GM19043 (cell line): ENCODE measurements around the gene EHMT2.
"Not testable (repeated sequence)": the region's sequence is repeated elsewhere in the genome, so short reads cannot be mapped to it uniquely, and the experiment has no call there.

Source experiments
- ATAC-seq: cut with Tn5 transposase; IDR thresholded peaks from one replicate; pipeline ENCODE4 v1.9.1; 2021; ENCODE audit warnings: low read depth; ENCODE audit not compliant: unreplicated experiment

The EHMT2 gene

DNA sequence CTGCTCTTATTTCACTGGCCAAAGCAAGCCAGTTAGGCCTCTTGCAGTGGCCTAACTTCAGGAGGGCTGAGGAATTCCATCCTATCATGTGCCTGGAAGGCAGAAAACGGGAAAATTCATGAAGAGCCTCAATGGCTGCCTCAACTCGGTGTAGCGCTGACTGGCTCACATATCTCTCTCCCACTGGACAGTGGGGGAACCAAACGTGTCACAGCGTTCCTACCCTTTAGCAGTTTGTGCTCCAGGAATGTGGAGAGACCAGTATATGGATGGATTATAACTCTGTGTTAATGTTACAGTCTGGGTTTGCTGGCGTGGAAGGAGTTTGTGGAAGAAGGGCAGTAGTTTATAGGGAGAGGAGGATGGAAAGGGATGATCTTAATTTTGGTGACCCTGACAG lies 18.3 kb upstream of the EHMT2 start:
- ATAC-seq, result no peak

DNA sequence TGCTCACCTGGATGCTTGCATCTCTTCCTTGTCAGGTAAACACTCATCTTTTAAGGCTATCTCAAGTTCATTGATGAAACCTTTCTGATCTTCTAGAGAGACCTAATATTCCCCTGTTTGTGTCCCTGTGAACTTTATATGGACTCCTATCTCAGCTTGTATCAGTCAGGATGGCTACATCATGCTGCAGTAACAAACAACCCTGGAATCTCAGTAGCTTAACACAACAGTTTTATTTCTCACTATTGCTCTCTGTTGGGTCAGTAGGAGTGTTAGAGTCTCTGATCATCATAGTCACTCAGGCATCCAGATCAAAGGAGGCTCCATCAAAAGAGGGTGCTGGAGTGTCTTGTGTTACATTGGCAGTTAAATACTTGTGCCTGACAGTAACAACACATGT lies 17.9 kb upstream of the EHMT2 start:
- ATAC-seq, result no peak

DNA sequence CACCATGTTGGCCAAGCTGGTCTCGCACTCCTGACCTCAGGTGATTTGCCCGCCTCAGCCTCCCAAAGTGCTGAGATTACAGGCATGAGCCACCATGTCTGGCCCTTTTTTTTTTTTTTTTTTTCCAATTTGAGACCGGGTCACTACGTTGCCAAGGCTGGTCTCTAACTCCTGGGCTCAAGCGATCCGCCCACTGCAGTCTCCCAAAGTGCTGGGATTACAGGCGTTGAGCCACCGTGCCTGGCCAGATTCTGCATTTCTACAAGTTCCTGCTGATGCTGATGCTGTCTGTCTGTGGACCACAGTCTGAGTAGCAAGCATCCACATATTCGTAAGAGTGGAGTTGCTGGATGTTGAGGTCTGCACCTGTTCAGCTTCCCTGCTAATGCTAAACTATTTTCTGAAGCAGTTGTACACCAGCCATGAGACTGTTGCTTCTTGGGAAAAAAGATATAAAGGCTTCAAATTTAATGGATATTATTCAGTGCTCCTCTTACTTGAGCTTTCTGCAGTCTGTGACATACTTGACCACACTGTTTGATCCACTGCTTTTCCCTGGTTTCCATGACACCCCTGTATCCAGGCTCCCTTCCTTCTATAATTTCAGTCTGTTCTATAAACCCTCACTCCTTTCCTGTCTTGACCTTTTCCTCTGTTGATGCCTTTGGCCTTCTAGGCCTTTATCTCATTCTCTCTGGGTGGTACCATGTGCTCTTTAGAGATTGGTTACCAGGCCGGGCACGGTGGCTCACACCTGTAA lies 14.5 kb upstream of the EHMT2 start:
- no peak for ATAC-seq

DNA sequence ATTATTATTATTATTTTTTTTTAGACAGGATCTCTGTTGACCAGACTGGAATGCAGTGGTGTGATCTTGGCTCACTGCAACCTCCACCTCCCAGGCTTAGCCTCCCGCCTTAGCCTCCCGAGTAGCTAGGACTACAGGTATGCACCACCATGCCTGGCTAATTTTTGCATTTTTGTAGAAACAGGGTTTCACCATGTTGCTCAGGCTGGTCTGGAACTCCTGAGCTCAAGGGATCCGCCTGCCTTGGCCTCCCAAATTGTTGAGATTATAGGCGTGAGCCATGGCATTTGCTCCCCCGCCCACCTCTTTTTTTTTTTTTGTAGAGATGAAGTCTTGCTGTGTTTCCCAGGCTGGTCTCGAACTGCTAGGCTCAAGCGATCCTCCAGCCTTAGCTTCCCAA lies 11.8 kb upstream of the EHMT2 start:
- not testable (repeated sequence) for ATAC-seq

DNA sequence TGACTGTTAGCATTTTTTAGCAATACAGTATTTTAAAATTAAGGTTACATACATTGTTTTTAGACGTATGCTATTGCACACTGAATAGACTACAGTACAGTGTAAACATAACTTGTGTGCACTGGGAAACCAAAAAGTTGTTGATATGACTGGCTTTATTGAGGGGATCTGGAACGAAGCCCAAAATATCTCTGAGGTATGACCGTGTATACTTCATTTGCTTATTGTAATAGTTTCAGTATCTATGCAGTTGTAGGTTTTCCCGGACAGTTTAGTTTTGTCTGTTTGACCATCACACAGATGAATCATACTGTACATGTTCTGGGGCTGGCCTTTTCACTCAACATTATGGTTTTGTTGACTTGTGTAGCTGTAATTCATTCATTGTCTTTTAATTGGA lies 11.3 kb upstream of the EHMT2 start:
- ATAC-seq, result no peak

DNA sequence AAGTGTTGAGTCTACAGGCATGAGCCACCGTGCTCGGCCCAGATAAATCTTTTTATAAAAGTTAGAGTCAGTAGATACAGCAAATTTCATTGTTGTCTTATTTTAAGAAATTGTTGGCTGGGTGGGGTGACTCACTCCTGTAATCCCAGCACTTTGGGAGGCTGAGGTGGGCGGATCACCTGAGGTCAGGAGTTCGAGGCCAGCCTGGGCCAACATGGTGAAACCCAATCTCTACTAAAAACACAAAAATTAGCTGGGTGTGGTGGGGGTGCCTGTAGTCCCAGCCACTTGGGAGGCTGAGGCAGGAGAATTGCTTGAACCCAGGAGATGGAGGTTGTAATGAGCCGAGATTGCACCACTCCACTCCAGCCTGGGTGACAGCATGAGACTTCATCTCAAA lies 10.8 kb upstream of the EHMT2 start:
- not testable (repeated sequence) for ATAC-seq

DNA sequence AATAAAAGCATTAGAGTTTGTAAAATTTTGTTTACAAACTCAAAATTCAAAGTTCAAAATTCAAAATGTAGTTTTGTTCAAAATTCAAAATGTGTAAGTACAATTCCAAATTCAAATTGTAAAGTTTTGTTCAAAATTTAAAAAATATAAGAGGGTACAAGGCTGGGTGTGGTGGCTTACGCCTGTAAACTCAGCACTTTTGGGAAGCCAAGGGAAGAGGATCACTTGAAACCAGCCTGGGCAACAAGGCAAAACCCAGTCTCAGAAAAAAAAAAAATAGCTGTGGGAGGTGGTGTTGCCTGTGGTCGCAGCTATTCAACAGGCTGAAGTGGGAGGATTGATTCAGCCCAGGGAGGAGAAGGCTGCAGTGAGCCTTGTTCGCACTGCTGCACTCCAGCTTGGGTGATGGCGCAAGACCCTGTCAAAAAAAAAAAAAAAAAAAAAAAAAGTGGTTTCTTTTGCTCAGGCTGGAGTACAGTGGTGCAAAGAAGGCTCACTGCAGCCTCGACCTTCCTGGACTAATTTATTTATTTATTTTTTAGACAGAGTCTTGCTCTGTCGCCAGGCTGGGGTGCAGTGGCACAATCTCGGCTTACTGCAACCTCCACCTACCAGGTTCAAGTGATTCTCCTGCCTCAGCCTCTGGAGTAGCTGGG lies 9.8 kb upstream of the EHMT2 start:
- no peak for ATAC-seq

DNA sequence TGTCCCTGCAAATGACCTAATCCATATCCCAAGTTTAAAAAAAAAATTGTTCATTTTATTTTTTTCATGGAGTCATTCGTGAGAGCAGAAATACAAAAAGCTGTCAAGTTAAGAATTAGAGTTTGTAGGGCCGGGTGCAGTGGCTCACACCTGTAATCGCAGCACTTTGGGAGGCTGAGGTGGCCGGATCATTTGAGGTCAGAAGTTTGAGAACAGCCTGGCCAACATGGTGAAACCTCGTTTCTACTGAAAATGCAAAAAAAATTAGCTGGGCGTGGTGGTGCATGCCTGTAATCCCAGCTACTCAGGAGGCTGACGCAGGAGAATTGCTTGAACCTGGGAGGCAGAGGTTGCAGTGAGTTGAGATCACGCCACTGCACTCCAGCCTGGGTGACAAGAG lies 9.2 kb upstream of the EHMT2 start:
- ATAC-seq, result not testable (repeated sequence)

DNA sequence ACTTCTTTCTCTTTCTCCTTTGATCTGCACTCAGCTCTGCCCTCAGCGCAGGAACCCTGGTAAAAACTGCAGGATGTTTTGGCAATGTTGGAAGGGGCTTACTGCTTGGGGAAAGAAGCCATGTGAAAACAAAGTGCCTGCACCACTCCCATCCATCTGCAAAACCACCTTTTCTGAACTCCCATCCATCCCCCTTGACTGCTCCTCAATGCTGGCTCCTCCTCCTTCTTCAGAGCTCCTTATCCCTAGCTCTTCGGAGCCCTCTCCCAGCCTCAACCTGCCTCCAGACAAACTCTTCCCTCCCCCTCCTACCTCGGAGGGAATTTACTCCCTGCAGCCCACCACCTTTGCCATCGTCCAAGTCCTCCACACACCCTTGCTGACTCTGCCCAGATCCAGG lies 8.6 kb upstream of the EHMT2 start:
- ATAC-seq, result no peak

DNA sequence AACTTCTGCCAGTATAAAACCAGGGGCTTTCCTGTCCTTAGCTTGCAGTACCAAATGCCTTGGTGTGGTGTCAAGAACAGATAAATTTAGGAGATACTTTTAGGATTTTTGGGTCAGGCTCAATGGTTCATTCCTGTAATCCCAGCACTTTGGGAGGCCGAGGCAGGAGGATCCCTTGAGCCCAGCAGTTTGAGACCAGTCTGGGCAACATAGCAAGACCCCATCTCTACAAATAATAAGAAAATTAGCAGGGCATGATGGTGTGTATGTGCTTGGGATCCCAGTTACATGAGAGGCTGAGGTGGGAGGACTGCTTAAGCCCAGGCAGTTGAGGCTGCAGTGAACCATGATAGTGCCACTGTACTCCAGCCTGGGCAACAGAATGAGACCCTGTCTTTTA lies 7.5 kb upstream of the EHMT2 start:
- no peak for ATAC-seq

DNA sequence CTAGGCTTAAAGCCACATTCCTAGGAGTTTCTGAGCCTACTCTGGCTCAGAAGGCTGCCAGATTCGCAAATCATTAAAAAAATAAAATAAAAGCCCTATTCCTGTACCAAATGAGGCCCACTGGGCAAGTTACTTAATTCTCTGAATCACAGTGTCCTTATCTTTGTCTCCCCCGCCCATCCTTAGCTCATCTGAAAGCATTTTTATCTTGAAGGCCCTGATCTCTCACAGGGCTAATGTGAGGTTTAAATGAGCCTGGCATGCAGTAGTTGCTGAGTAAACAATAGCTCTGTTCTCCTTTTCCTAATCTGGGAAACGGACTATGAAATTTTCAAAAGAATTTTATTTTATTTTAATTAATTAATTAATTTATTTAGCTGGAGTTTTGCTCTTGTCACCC lies 6.5 kb upstream of the EHMT2 start:
- ATAC-seq, result no peak

DNA sequence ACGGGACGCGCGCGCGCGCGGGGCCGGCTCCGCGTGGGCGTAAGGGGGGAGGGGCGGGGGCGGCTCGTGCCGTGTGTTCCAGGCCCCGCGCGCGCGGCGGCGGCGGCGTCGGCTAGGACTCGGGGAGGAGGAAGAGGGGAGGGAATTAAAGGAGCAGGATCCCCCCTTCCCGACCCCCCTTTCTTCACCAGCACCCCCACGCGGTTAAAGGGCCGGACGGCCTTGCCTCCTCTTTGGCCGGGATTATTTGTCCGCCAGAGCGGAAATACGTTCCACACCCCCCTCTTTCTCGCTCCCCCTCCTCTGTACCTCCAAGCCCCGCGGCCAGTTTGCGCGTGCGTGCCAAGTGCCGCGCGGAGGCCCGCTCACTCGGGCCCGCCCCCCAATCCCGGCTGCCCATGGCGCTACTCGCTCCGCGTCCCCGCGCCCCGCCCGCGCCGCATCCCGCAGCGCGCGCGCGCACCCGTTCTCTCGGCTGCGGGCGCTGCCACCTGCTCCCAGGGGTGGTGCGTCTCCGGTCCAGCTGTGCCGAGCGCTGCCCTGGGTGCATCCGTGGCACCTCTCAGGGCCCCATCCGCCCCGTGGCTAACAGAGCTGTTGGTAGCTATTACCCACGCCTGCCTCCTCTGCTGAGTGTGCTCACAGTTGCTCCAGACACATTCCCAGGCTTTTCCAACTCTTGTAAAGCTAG lies 4.6 kb upstream of the EHMT2 start, which contains the start of gene ZBTB12:
Gene ZBTB12, minus strand, starts transcription at position 134 of the 691 bp plus-strand sequence. CDS start 781 bp downstream, outside the sequence.
- peak; percentile 36 for ATAC-seq

DNA sequence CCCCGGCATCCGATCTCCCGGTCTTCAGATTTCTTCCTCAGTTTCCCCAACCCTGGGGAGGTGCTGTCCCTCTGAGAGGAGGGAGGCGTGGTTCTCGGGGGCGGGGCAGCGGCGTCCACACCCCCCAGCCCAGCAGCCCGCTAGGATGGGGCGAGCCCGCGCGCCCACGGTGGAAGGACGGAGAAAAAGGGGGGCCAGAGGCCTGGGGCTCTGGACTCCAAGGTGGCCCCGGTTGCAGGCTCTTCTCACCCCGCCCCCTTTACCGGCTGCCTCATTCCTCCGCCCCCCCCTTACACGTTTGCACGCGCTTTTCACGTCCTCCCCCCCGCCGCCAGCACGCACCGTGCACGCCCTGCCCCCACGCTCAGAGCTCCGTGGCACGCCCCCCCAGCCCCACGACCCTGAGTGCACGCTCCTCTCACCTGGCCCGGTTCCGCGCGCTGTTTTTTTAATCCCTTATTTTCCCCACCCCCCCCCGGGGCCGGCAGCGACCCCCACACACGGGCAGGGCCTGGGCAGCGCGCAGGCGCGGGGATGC lies 4.0 kb upstream of the EHMT2 start:
- no peak for ATAC-seq

DNA sequence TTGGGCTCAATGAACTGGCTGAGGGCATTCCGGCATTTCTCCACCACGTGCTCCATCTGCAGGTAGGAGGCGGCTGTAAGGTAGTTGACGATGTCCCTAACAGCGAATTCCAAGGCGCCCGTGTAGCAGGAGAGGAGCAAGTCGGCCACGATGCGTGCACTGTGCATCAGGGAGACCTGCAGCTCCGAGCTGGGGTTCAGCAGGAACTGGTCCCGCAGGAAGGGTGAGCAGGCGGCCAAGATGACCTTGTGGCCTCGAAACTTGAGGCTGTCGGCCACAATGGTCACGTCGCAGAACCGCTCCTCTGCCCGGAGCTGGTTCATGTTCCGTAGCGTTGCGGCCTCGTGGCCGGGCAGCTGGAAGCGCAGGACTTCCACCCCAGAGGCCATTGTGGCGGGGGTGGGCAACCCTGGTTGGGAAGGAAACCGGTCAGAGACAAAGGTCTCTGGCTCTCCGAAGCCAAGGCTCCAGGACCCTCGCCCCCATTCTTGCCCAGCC lies 3.5 kb upstream of the EHMT2 start:
- ATAC-seq, result no peak

DNA sequence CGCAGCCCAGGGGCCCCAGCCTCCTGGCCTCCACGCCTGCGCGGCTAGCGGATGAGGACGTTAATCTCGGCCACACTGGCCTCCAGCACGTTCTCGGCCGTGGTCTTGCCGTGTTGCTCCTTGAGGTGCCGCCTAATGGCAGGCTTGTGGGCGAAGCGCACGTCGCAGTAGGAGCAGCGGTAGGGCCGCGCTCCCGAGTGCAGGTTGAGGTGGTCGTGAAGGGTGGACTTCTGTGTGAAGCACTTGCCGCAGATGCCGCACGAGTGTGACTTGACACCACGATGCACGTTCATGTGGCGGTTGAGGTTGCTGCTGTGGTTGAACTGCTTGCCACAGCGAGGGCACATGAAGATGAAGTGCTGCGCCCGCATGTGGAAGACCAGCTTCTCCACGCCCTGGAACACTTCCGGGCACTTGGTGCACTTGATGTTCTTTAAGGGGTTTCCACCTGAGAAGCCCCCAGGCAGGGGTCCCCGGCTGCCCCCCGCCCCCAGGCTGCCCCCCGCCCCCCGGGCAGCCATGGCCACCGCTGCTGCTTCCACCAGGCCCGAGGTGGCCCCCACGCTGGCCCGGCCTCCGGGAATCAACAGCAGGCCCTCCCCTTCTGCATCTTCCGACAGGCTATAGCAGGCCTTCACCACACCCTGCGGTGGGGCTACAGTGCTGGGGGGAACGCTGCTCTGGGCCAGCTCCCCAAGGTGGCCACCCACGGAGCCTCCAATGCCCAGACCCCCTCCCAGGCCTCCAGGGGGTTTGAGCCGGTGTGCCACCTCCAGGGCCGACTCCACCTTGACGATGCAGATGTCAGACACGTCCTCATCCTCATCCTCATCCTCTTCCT lies 2.6 kb upstream of the EHMT2 start:
- no peak for ATAC-seq

DNA sequence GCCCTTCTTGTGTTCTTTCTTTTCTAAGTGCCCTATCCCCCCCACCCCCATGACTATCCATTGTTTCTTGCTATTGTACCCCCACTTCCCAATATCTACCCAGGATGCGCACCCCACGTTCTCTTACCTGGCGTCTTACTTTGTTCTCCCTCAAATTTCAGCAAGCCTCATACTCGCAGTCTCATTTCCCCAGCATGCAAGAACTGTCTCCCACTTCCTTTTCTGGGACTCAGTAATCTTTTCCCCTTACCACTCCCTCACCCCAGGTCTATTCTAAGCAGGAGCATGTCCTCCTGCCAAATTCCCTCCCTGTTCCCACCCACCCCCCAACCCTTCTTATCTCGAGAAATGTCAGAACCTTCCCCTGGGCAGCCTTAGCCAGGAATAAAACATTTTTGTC lies 1.7 kb upstream of the EHMT2 start:
- no peak for ATAC-seq

DNA sequence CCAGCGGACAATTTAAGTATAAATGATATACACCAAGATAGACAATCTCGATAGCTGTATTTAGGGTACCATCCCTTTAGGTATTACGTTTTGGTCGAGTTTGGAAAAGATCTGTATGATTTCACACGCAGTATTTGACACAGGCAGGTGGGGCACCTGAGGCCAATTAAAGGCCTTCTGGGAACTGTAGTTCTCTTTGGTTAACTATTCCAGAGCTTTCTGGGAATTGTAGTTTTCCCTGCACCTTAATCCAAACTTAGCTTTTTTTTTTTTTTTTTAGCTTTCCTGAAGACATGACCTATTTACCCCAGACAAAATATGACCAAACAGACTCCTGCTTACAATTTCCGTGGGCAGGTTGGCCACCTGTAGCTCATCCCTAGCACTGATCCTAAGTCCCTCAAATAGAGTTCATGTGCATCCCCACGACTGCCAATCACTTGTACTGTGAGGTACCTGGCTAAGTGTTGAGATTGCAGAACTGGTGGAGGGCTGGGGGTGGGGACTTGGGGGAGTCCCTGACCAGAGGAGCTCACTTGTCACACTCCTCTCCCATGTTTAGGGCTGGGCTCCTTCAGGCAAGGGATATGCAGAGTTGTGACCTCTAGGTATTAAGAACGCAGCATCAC lies 999 bp upstream of the EHMT2 start:
- no peak for ATAC-seq

DNA sequence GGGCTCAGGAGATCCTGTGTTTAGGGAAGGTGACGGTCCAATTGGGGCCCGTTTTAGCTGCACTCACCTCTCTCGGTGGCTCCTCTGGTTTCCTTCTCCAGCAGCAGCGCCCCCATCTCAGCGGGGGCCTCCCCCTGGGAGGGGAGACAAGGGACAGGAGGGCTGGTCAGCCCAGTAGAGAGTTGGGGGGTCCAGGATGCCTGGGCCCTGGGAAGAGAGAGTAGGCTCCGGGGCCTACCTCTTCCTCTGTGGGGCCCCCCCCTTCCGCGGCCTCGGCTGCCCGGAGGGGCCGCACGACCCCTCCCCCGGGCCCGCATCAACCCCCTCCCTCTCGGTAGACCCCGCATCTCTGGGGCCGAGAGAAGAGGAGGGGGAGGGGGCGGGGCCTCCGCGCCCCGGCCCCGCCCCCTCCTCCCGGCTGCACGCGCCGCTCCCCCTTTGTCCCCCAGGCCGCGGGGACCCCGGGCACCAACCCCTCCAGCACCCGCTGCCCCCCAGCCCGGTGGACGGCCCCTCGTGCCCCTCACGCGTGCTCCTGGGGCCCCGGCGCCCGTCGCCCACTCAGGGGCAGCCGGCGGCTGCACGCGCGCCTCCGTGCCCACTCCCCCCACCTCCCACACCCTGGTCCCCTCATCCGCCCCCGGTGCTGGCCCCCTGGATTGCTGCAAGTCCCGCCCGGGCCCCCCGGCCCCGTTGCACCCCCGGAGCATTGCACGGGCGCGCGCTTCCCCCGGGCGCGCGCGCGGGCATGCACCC lies 464 bp downstream of the EHMT2 start:
- ATAC-seq, result no peak

DNA sequence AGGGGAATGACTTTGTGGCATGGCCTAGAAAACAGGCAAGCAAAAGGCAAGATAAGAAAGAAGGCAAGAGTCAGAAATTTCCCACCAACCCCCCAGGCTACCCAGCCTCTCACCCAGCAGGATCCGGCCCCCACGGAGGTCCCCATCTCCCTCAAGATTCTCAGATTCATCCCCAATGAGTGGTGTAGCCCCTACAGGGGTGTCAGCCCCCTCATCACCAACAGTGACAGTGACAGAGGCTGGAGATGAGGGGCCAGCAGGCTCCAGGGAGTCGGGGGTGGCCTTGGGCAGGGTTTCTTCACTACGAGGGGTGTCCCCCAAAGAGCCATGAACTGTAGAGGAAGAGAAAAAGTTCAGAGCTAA lies 1.0 kb downstream of the EHMT2 start:
- no peak for ATAC-seq
